Activated T-cell treated with anti-CD3 and anti-CD28 coated beads, Interleukin-2, amount 50 U/mL, for 48 hours (primary cell): Measurements from ENCODE around the gene MEG3.
"Not testable (repeated sequence)": the region's sequence is repeated elsewhere in the genome, so short reads cannot be mapped to it uniquely, and the experiment has no call there.

Experiments
- DNase-seq, 2 experiments: peaks; one replicate each; pipeline ENCODE4 v3.0.0-alpha.2; 2020

MEG3 gene

DNA sequence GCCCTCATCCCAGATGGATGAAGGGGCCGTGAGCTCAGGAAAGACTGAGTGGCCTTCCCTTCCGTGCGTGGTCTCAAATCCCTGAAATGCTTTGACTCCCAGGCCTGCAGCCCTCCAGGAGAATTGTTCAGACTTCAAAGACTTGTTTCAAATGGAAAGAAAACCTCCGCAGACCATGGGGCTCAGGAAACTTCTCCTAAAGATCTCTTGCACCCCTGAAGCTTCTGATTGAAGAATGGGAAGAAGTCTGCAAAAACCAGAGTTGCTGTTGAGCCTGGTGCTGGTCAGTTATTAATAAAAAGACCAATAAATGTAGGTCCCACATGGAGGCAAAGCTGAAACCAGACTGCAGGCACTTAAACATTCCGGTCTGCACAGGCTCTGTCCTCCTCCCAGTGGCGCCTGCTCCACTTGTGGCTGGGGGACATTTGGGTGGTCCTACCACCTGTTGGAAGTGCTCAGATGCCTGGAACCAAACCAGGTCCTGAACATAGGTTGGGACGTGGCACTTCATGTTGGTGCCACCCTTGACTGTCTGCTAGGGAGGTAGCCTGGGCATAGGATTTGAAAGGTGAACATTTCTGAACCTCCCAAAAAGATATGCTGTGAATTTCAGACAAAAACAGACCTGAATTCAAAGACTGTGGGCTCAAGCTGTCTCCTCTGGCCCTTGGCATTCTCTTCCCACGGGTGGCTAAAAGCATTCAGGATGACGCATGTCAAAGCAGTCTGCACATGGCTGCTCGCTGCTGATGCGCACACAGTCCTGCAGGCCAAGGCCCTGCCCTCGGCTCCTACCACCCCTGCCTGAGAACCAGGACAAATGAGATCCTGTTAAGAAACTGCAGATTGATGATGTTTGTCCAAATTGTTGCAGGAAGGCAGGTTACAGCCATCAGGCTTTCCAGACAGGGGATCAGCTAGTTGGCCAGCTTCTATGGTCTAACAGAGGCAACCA, 36.2 kb upstream of the MEG3 start:
- DNase-seq: no peak

- DNase-seq: no peak
Measured at GRCh38 chr14:100790502-100791347, 35.2 kb upstream of the MEG3 start.

- DNase-seq: no peak
Measured at GRCh38 chr14:100791348-100791735, 34.6 kb upstream of the MEG3 start.

GRCh38 chr14:100791995-100792394, 33.9 kb upstream of the MEG3 start:
- DNase-seq: no peak

DNA sequence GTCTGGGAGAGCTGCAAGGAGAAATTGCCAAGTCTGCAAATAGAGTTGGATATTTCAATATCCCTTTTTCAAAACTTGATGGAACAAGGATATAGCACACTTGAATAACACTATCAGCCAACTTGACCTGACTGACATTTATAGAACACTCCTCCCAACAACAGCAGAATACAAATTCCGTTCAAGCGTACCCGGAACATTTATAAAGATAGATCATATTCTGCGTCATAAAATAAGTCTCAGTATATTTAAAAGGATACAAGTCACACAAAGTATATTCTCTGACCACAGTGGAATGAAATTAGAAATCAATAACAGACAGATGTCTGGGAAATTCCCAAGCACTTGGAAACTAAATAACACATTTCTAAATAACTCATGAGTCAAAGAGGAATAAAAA, 29.0 kb upstream of the MEG3 start:
- no peak for DNase-seq

DNA sequence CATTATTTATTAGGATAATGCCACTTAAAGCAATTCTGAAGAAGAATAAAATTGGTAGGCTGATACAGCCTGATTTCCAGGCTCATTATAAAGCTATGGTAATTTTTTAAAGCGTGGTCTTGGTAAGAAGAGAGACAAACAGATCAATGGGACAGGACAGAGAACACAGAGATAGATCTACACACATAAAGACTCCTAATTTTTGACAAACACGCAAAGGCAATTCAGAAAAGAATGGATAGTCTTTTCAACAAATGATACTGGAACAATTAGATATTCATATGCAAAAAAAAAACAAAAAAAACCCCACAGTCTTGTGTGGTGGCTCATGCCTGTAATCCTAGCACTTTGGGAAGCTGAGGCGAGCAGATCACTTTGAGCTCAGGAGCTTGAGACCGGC, 25.9 kb upstream of the MEG3 start:
- DNase-seq: no peak

DNA sequence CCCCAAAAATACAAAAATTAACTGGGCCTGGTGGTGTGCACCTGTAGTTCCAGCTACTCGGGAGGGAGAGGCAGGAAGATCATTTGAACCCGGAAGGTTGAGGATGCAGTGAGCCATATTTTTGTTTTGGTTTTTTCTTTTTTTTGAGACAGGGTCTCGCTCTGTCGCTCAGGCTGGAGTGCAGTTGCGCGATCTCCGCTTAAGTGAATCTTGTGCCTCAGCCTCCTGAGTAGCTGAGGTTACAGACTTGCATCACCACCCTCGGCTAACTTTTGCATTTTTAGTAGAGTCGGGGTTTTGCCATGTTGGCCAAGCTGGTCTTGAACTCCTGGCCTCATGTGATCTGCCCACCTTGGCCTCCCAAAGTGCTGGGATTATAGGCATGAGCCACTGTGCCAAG, 24.5 kb upstream of the MEG3 start:
- not testable (repeated sequence) for DNase-seq

DNA sequence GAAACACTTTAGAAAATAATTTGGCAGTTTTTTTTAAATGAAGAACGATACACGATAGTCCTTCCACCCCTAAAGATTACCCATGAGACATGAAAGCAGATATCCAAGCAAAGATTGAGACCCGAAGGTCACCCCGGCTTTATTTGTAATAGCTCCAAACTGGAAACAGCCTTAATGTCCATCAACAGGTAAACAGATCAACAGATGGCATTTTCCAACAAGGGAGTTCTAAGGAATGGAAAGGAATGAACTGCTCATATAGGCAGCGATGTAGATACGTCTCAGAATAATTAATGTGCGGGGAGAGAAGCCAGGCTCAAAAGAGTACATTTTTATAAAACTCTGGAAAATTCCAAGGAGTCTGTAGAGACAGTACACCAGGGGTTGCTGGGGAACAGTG, 23.7 kb upstream of the MEG3 start:
- DNase-seq: no peak

DNA sequence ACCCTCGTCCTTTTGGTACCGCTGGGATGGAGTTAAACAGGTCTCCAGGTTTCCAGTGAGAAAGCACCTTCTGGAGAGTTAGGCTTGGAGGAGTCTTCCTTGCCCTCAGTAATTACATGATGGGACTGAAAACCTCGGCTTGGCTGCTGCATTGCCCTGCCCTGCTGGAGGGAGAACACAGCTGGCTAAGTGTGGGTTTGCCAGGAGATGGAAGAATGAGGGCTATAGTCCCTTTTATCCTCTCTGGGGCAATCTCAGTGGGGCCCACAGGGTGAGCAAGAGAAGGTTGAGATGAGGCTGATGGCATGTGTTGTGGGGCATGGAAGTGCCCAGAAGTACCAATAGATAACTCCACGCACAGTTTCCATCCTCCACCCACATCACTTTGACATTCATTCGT, 23.2 kb upstream of the MEG3 start:
- no peak for DNase-seq

- DNase-seq: no peak
Measured at GRCh38 chr14:100803226-100803625, 22.7 kb upstream of the MEG3 start.

- no peak for DNase-seq
Measured at GRCh38 chr14:100803676-100804075, 22.2 kb upstream of the MEG3 start.

DNA sequence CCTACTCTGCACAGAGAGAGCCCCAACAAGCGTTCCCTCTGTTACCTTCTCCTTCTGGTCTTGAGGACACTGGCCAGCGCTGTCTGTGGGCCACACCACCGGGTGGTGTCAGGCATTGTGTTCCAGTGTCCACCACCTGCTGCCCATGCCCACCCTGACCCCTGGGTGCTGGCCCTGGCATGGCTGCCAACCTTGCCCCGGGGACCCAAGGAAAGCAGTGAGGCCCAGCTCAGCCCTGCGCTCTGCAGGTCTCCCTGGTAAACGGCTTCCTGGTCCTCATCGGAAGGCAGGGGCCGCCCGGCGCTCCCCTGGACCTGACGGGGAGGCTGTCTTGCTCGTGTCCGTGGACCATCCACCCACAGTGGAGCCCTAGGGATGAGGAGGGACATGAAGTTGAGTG, 21.8 kb upstream of the MEG3 start:
- DNase-seq: no peak

- no peak for DNase-seq
Measured at GRCh38 chr14:100804558-100805309, 21.2 kb upstream of the MEG3 start.

- DNase-seq: no peak
Measured at GRCh38 chr14:100806386-100806785, 19.5 kb upstream of the MEG3 start.

- no peak for DNase-seq
Measured at GRCh38 chr14:100807496-100807895, 18.4 kb upstream of the MEG3 start.

DNA sequence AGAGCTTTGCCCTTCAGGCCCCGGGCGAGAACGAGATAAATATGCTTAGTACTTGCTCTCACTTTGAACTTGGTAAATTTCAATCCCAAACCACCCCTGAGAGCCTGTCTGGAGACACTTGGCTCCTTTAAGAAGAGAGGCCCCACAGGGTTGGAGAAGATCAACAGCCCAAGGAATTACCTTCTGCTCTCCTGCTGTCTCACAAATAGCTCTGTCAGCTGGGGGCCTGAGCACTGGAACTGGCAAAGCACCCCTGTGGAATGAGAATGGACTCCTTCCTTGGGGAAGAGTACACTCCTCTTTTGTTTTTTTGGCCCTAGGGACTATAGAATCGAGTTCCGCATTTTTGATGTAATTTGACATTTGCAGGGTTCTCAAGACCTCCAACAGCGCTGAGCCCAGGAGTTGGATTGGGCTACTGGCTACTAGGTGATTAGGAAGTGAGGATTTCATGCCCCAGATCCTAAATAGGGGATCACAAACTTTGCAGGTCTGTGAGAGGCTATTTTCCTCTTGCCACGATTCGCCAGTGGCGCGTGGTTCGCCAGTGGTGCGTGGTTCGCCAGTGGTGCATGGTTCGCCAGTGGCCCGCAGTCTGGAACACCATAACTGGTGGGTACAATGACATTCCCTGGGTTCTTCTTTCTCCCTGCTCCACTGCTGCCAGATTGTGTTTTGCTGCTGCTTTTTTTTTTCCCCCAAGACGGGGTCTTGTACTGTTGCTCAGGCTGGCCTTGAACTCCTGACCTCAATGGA, 17.8 kb upstream of the MEG3 start:
- no peak for DNase-seq

GRCh38 chr14:100810435-100810834, 15.5 kb upstream of the MEG3 start:
- no peak for DNase-seq

DNA sequence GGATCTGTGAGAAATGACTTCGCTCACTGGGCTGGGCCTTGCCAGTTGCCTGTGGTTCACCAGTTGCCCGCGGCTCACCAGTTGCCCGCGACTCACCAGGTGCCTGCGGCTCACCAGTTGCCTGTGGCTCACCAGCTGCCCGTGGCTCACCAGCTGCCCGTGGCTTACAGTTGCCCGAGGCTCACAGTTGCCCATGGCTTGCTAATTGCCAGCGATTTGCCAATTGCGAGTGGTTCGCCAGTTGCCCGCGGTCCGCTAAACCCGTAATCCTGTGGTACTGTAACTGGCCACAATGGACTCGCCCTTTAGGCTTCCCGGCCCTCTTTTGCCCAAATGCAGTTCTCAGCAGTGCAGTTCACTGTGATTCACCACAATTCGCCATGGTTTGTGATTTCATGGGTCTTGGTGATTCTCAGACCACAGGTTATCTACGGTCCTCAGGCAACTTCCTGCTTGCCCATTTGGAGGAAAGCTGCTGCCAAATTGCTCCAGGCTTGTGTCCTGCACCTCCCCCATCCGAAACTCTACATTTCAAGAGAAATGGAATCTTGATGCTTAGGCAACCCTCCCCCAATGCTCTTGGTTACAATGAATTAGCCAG, 15.0 kb upstream of the MEG3 start:
- DNase-seq: no peak

GRCh38 chr14:100813291-100813690, 12.6 kb upstream of the MEG3 start:
- DNase-seq: no peak

GRCh38 chr14:100815478-100816285, 10.2 kb upstream of the MEG3 start:
- DNase-seq: no peak

- no peak for DNase-seq
Measured at GRCh38 chr14:100816286-100816949, 9.5 kb upstream of the MEG3 start.
